Peyer's patch (tissue), 4 donors: ENCODE data around the gene WT1.

Source experiments
- CTCF ChIP-seq, 6 experiments: fragments of 450-650 bp in 4 of 6; fragments of 200-600 bp in 2 of 6; sonication (generic) in 1 of 6; IDR thresholded peaks; one replicate each; pipeline ENCODE4 v1.5.1; 2017 to 2019; ENCODE audit warnings: antibody characterized with exemption in 6 of 6, mild to moderate bottlenecking in 3 of 6, moderate library complexity in 1 of 6
- POLR2A ChIP-seq, 2 donors: fragments of 450-650 bp; IDR thresholded peaks; one replicate each; pipeline ENCODE4 v1.5.1; 2017; ENCODE audit warnings: antibody characterized with exemption in 2 of 2, mild to moderate bottlenecking in 2 of 2, moderate library complexity in 2 of 2

DNA sequence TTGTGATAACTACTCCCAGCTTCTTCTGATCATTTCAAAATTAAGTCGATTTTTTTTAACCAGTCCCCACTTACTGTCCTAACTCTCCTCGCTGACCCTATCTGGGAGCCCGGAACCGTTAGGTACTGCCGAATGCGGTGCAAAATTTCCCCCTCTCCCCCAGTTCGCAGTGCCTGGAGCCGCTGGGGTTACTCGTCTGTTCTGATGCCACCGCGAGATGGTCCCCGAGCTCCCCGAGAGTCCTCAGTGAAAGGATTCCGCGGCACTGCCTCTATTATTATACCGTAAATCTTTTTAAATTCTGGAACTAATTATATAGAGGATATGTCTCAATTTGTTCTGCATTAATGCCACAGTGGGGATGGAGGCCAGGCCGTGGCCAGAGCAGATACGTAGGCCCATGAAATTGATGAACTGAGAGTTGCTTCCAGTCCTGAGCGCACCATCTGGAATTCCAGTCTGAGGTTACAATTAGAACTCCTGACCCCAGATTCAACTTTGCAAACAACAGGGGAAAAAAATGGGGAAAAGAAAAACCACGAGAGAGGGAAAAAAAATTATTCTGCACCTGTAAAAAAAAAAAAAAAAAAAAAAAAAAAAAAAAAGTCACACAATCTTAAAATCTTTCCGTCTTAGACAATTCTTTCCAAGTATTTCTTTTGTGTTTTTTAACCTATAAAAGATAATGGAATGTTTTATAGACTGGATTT lies 4.3 kb upstream of the WT1 start:
- TF ChIP-seq POLR2A (IDR thresholded peaks at IDR 0.05) (no peak), CTCF (IDR thresholded peaks at IDR 0.05) (no peak)
